HepG2 (cell line): Measurements from ENCODE around the gene FHL3. TPM values are rescaled to one million over a fixed set of nuclear protein-coding genes. Genes with fewer than 3 reads are reported as not detected.

ENCODE experiments used
- ATAC-seq: fragments of 200-7000 bp; cut with Tn5 transposase; 3 replicates; pipeline ENCODE4 v1.9.1; 2020; ENCODE audit warnings: mild to moderate bottlenecking, moderate library complexity
- BruUV-seq: library from RNA; stranded (reverse); fragments of 400-500 nt; replicated peaks from 2 replicates; lab custom pipeline; 2021; lab: Mats Ljungman, UMichigan
- CTCF ChIA-PET: fragments of 300-600 bp; formaldehyde crosslinking; extraction: SDS; loops from one replicate; lab custom pipeline; 2021; ENCODE audit warnings: low total read pairs, inconsistent platforms, low intra/inter-chr PET ratio; lab: Yijun Ruan, JAX
- POLR2A ChIA-PET: fragments of 350-600 bp; sonication (Branson Sonifier 250); formaldehyde crosslinking; loops from one replicate; lab custom pipeline; 2020; ENCODE audit warnings: antibody characterized with exemption, inconsistent platforms; lab: Yijun Ruan, JAX
- DNase-seq: peaks from one replicate; pipeline ENCODE4 v3.0.0-alpha.2; 2015; ENCODE audit warnings: low spot score
- FAIRE-seq: peaks from 3 replicates; lab custom pipeline; 2011; peaks lifted over from hg19 to GRCh38; lab: Jason Lieb, UNC
- H2AFZ ChIP-seq: one replicate; pipeline ENCODE4 v1.6.1; 2011; ENCODE audit warnings: low read length, inconsistent platforms
- H3K27ac ChIP-seq: fragments of 300-600 bp; 3 replicates; pipeline ENCODE4 v1.8.0; 2011; ENCODE audit warnings: mixed run types, mild to moderate bottlenecking, mixed read lengths, low read length, inconsistent platforms; ENCODE audit not compliant: insufficient read depth; ENCODE audit errors: extremely low read length
- H3K27me3 ChIP-seq, 2 experiments: fragments of 200-600 bp in 1 of 2; 2 replicates in 1 of 2; 3 replicates in 1 of 2; pipeline versions ENCODE4 v1.6.0 to v1.8.0; 2011; ENCODE audit warnings: low read length in 2 of 2, mild to moderate bottlenecking in 2 of 2, moderate library complexity in 2 of 2, inconsistent platforms in 1 of 2; ENCODE audit not compliant: insufficient read depth in 2 of 2, control insufficient read depth in 1 of 2
- H3K36me3 ChIP-seq, 2 experiments: fragments of 200-600 bp in 1 of 2; replicated peaks in 1 of 2; 2 replicates in 1 of 2; 3 replicates in 1 of 2; pipeline versions ENCODE4 v1.5.1 to v1.8.0; 2011; ENCODE audit warnings: low read length in 2 of 2, inconsistent platforms in 1 of 2; ENCODE audit not compliant: insufficient read depth in 2 of 2, control insufficient read depth in 1 of 2
- H3K4me1 ChIP-seq: 2 replicates; pipeline ENCODE4 v1.5.1; 2012; ENCODE audit warnings: low read length, inconsistent platforms; ENCODE audit not compliant: insufficient read depth
- H3K4me2 ChIP-seq: 2 replicates; pipeline ENCODE4 v1.6.0; 2011; ENCODE audit warnings: low read depth, low read length, inconsistent platforms
- H3K4me3 ChIP-seq, 3 experiments: fragments of 200-600 bp in 1 of 3; sonication (generic), shearing (Covaris generic) in 1 of 3; replicated peaks in 1 of 3; 2 replicates each; pipeline ENCODE4 v1.5.1; 2011 to 2016; ENCODE audit warnings: low read length in 3 of 3, inconsistent platforms in 2 of 3, low read depth in 2 of 3, mild to moderate bottlenecking in 2 of 3, control low read depth in 1 of 3, mixed read lengths in 1 of 3; ENCODE audit not compliant: insufficient read depth in 1 of 3
- H3K79me2 ChIP-seq: one replicate; pipeline ENCODE4 v1.6.1; 2011; ENCODE audit warnings: low read length, inconsistent platforms; ENCODE audit not compliant: insufficient read depth
- H3K9ac ChIP-seq: 2 replicates; pipeline ENCODE4 v1.6.0; 2011; ENCODE audit warnings: mild to moderate bottlenecking, low read depth, low read length, inconsistent platforms; ENCODE audit not compliant: insufficient read depth
- H3K9me3 ChIP-seq: 2 replicates; pipeline ENCODE4 v1.5.1; 2012; ENCODE audit warnings: mild to moderate bottlenecking, low read length
- H4K20me1 ChIP-seq: 2 replicates; pipeline ENCODE4 v1.6.0; 2011; ENCODE audit warnings: inconsistent platforms, mild to moderate bottlenecking, low read length, moderate library complexity; ENCODE audit not compliant: insufficient read depth
- ADNP ChIP-seq: sonication (generic); formaldehyde crosslinking; IDR thresholded peaks from 2 replicates; pipeline ENCODE4 v1.4.0; 2020; ENCODE audit warnings: missing genetic modification reagents
- ATF3 ChIP-seq: sonication (generic); formaldehyde crosslinking; IDR thresholded peaks from 2 replicates; pipeline ENCODE4 v1.4.0; 2020; ENCODE audit warnings: missing genetic modification reagents
- BCL6 ChIP-seq: IDR thresholded peaks from 2 replicates; pipeline ENCODE4 v1.6.1; 2016; ENCODE audit warnings: missing genetic modification reagents, missing compliant biosample characterization
- E2F2 ChIP-seq: sonication (generic); formaldehyde crosslinking; IDR thresholded peaks from 2 replicates; pipeline ENCODE4 v1.4.0; 2020; ENCODE audit warnings: missing genetic modification reagents, borderline replicate concordance
- HCFC1 ChIP-seq: fragments of 150-350 bp; IDR thresholded peaks from 2 replicates; pipeline ENCODE4 v1.6.1; 2014; ENCODE audit warnings: low read depth, low read length
- JUNB ChIP-seq: sonication (generic); formaldehyde crosslinking; IDR thresholded peaks from 2 replicates; pipeline ENCODE4 v1.8.0; 2022; ENCODE audit warnings: missing genetic modification reagents, mild to moderate bottlenecking, borderline replicate concordance
- MEF2D ChIP-seq: sonication (generic); formaldehyde crosslinking; IDR thresholded peaks from 2 replicates; pipeline ENCODE4 v1.5.1; 2020; ENCODE audit warnings: mild to moderate bottlenecking, missing genetic modification reagents
- NCOA1 ChIP-seq: sonication (generic); formaldehyde crosslinking; IDR thresholded peaks from 2 replicates; pipeline ENCODE4 v1.9.0; 2021; ENCODE audit warnings: missing genetic modification reagents
- REST ChIP-seq, 2 experiments: IDR thresholded peaks; 2 replicates each; pipeline ENCODE4 v1.6.1; 2011 to 2012; ENCODE audit warnings: low read length in 2 of 2, borderline replicate concordance in 1 of 2, low read depth in 1 of 2, mild to moderate bottlenecking in 1 of 2, moderate library complexity in 1 of 2
- ZNF142 ChIP-seq: sonication (generic); formaldehyde crosslinking; IDR thresholded peaks from 2 replicates; pipeline ENCODE4 v1.4.0; 2020; ENCODE audit warnings: missing genetic modification reagents
- ZNF563 ChIP-seq: sonication (generic); formaldehyde crosslinking; IDR thresholded peaks from 2 replicates; pipeline ENCODE4 v1.8.0; 2022; ENCODE audit warnings: mild to moderate bottlenecking, moderate library complexity, missing genetic modification reagents
- ZNF788 ChIP-seq: sonication (generic); formaldehyde crosslinking; IDR thresholded peaks from 2 replicates; pipeline ENCODE4 v1.5.0; 2020; ENCODE audit warnings: mild to moderate bottlenecking, missing genetic modification reagents, borderline replicate concordance
- ZSCAN31 ChIP-seq: sonication (generic); formaldehyde crosslinking; IDR thresholded peaks from 2 replicates; pipeline ENCODE4 v1.5.0; 2020; ENCODE audit warnings: low read depth, mild to moderate bottlenecking, missing genetic modification reagents
- WGBS: methylation state at CpG from one replicate; pipeline ENCODE4 v1.1.6; 2017; ENCODE audit warnings: low lambda C conversion rate; 5-methylcytosine and 5-hydroxymethylcytosine counted together
- in situ Hi-C: cut with HindIII; loops from 2 replicates; pipeline ENCODE4 v1.10.0; 2017; ENCODE audit warnings: low pct_unique_long_range_greater_than_20kb; ENCODE audit not compliant: extremely low pct_ligation_motif_present
- intact Hi-C: fragments of 100-400 bp; cut with micrococcal nuclease; formaldehyde crosslinking; loops from one replicate; pipeline ENCODE4 v1.10.0; 2022; ENCODE audit not compliant: unreplicated experiment
- polyA plus RNA-seq, 8 experiments: library from polyadenylated mRNA; depleted of rRNA in 3 of 8; stranded (reverse) in 7 of 8; unstranded in 1 of 8; fragments of >200 nt; fragmentation: Illumina TruSeq in 4 of 8; extraction: Trizol in 4 of 8; gene quantifications; 2 replicates each; pipeline versions ENCODE4 v1.2.1 to v1.2.3, GENCODE V29; 2011 to 2016; ENCODE audit warnings: low read depth in 4 of 8, missing spikeins in 1 of 8, mixed read lengths in 1 of 8; ENCODE audit not compliant: insufficient read depth in 1 of 8
- total RNA-seq, 5 experiments: library from RNA; depleted of rRNA; stranded (reverse); fragments of >200 nt; fragmentation: Illumina TruSeq; extraction: Trizol; gene quantifications; 2 replicates each; pipeline ENCODE4 v1.2.3, GENCODE V29; 2016; ENCODE audit warnings: low read depth in 1 of 5

FHL3 gene
- total and polyA plus RNA-seq, 2 of the 13 experiments (the other 11 are each of a cell fraction or from before 2014, with no cell fraction given), result 2.8 to 6.6 TPM

GRCh38 chr1:37997256-37998088, 7.8 kb downstream of the FHL3 start:
- Histone ChIP-seq H3K27ac (no peak overlapping the region), H3K9ac (no peak overlapping the region), H2AFZ (no peak overlapping the region), H3K4me2 (no peak overlapping the region), H3K4me3 (no peak overlapping the region), H3K4me1 (peaks cover 35% of the 10 kb centered on the region), H3K36me3 (peaks cover 8 to 15% of the 10 kb centered on the region in 2 experiments), H3K79me2 (peaks cover 2% of the 10 kb centered on the region), H3K9me3 (no peaks in the 10 kb centered on the region), H3K27me3 (no peaks in the 10 kb centered on the region), H4K20me1 (no peaks in the 10 kb centered on the region)
- WGBS, result 93% methylated on average over 19 of the region's 25 CpGs
- no peak for FAIRE-seq
- BruUV-seq, result no TSS peak
- in situ Hi-C loops, result no loop called here
- ATAC-seq, result no peak
- intact Hi-C loops, result no loop called here
- ChIA-PET POLR2A (no interaction called here), CTCF (no interaction called here)
- DNase-seq, result no peak
- TF ChIP-seq ATF3 (CRISPR knock-in tag), result no peak
- TF ChIP-seq E2F2, result no peak
- TF ChIP-seq MEF2D, result no peak
- TF ChIP-seq ZNF563 (CRISPR knock-in tag), result no peak
- TF ChIP-seq ZNF142 (CRISPR knock-in tag), result no peak
- TF ChIP-seq ZNF788 (CRISPR knock-in tag), result no peak
- no peak for TF ChIP-seq JUNB
- no peak for TF ChIP-seq BCL6
- no peak for TF ChIP-seq REST (IDR thresholded peaks at IDR 0.05; ENCODE audit: borderline replicate concordance in 1 of 2, low read depth in 1 of 2, low read length in 2 of 2)
- TF ChIP-seq HCFC1, result no peak
- no peak for TF ChIP-seq ZSCAN31 (CRISPR knock-in tag)
- no peak for TF ChIP-seq NCOA1 (CRISPR knock-in tag)
- no peak for TF ChIP-seq ADNP (CRISPR knock-in tag)
